GM18508 (cell line): Measurements from ENCODE around the gene SGTB.
"Not testable (repeated sequence)": the region's sequence is repeated elsewhere in the genome, so short reads cannot be mapped to it uniquely, and the experiment has no call there.

Experiments used
- ATAC-seq: cut with Tn5 transposase; IDR thresholded peaks from one replicate; pipeline ENCODE4 v1.9.1; 2021; ENCODE audit warnings: moderate number of reproducible peaks; ENCODE audit not compliant: insufficient read depth, unreplicated experiment

SGTB gene

DNA sequence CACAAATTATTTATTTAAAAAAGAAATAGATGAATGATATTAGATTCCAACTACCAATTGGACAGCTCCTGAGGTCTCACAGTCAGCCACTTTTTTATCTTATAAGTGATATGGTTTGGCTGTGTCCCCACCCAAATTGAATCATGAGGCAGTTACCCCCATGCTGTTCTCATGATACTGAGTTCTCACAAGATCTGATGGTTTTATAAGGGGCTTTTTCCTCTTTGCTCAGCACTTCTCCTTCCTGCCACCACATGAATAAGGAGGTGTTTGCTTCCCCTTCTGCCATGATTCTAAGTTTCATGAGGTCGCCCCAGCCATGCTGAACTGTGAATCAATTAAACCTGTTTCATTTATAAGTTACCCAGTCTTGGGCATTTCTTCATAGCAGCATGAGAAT lies 13.0 kb upstream of the SGTB start:
- ATAC-seq: no peak

DNA sequence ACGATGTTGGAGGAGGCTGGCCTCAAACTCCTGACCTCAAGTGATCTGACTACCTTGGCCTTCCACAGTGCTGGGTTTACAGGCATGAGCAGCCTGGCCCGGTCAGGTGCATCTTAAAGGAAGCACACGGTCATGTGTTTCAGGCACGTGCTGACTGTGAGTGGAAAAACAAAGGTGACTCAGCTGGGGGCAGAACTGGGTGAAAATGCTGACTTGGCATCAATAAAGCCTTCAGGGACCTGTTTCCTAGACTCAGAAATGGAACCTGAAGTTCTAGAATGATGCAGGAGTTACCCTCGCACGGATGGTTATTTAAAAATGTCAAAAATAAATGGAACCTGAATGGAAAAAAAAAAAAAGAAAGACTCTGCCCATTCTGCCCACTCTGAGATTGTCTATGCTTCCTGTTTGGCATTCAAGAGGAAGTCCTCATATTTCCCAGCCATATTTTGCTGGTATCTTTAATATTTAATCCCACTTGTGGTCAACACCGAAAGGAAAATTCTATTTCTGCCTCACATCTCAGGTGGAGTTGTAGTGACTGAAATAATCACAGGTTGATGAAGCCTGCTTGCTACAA lies 12.4 kb upstream of the SGTB start:
- ATAC-seq: not testable (repeated sequence)

DNA sequence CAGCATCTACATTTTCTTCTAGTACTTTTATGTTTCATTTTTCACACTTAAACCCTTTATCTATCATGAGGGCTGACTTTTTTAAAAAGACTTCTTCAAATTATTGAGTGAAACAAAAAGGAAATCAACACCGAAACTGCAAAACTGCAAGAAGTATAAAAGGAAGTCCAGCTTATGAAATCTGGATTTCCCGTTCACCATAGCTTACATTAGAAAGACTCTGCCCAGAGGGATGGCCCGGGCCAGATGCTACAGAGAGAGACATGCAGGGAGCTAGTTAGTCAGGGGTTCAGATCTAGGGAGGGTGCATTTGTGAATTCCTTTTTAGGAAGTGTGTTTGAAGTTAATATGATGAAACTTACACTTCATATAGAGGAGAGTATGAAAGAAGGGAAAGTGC lies 10.1 kb upstream of the SGTB start:
- ATAC-seq: not testable (repeated sequence)

DNA sequence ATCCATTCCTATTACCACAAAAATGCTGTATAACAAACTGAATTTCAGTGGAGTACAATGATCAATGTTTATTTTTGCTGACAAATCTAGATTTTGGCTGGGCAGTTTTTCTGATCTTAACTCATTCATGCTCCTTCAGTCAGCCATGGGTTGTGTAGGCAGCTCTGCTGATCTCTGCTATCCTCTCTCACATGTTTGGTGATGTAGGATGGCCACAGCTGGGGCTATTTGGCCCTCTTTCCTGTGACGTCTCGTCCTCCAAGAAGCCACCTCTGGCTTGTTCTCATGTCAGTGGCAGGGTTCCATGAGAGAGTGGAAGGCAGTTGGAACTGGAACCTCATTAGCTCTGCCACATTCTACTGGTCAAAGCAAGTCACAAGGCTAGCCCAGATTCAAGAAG lies 9.0 kb upstream of the SGTB start:
- ATAC-seq: no peak

DNA sequence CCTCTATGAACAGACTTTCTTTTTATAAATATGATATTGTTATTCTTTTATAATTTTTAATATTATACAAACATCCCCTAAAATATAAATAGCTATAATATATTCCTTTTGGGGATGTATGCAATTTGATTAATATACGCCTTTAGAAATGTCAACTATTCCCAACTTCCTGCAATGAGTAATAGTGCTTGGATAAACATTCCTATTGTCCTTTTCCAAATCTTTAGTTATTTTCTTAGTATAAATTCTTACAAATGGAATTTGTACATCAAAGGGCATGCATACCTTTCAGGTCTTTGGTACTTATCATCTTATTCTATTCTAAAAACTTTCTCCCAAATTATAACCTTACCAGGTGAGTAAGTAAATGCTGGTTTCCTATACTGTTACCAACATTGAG lies 6.3 kb upstream of the SGTB start:
- ATAC-seq: no peak

DNA sequence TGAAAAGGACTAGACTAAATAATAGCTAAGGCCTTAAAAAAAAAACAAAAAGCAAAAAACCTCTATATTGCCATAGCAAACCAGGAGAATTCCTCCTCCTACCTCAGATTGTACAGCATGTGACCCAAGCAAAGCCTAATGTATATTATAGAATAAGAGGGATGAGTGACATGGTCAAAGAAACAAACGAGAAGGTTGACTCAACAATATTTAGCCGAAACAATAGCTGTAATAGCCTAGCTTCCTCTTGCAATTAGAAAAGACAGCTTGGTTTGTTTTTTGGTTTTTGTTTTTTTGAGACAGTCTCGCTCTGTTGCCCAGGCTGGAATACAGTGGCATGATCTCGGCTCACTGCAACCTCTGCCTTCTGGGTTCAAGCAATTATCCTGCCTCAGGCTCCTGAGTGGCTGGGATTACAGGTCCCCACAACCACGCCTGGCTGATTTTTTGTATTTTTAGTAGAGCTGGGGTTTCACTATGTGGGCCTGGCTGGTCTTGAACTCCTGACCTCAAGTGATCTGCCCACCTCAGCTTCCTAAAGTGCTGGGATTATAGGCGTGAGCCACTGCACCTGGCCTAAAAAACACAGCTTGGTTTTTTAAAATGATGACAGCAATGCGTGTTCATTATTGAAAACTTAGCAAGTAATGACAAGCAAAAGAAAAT lies 5.7 kb upstream of the SGTB start:
- ATAC-seq: no peak

DNA sequence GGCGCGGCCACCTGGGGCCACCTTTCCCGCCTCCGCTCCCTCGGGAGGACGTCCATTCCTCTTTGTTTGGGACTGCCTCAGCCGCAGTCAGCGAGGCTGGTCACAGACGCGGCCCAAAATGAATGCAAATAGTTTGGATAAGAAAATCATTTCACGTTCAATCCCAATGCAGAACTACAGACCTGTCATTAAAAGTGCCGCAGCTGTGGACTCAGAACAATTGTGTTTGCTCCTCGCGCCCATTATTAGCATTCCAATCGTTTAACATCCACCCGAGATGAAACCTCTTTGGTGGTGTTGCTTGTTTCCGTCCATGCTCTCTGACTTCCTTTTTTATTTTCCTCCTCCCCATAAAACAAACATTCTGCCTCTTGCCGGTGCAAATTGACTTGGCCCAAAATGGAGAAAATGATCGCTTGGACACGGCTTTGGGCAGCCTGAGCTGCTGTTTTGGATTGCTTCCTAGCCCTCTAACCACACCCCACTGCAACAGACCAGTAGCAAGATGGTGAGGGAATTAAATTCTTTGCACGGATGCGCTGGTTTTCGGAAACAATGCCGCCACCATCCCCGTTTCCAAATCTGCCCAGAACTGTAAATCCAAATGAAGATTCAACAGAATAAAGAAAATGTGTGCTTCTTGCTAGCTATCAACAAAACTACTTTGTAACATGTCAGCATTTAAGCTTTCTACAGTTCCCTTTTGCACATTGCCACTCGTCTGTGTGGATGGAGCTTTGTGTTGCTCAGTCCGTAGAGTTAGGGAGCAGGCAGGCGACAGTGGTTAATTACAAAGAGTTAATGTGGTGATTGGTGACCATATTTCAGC lies 880 bp upstream of the SGTB start:
- ATAC-seq: no peak

DNA sequence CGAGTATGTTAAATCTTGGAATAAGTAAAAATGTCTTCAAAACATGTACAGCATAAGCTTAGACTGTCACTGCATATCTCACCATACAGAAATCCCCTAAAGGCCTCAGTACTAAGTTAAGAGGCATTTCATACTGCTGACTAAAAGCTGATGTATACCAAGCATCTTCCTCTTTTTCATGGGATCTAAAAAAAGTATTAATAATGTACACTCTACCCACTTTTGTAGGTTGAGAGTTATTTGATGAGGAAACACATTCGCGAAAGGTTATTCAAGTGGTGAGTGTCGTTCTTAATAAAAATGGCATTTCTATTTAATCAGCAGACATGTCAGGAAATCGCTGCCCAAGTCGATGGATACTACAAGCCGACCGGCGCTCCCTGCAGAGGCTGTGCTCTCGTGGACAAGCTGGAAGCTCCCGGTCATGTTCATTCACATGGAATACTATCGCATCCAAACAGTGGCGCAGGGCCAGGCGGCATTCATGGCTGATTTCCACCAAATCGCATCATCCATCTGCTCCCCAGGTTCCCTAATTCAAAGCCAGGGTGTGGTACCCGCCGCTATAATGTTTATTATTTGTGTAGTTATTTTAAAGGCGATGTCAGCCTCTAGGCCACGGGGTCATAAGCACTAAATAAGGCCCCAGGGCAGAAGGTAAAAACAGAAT lies 724 bp downstream of the SGTB start:
- no peak for ATAC-seq

DNA sequence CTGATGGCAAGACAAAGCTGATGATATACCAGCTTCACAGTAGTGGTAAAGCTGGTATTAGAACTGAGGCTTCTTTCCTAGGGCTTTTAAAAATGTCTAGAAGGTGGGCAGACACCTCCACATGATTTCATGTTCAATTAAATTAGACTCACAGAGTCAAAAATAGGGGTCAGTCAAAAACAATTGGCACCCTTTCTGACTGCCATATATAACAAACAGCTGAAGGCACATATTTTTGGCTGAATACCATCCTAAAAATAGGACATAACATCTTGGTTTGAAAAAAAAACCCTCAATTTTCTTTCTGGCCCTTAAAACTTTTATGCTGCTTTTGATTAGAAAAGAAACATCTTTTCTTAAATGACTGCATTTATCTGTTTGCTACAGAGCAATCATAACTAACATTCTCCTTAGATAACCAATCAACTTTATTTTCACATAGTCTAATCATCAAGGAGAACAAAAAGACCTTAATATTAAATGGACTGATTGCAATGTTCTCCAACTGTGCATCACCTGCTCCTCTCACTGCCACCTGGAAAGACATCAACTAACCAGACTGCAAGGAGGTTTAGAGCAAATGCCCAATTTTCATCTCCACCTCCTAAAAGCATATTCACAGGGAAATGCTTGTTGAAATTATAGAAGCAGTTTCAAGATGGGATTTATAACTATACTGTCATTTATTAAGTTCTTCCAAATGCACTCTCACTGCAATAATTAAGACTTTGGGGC lies 3.2 kb downstream of the SGTB start:
- ATAC-seq: no peak

DNA sequence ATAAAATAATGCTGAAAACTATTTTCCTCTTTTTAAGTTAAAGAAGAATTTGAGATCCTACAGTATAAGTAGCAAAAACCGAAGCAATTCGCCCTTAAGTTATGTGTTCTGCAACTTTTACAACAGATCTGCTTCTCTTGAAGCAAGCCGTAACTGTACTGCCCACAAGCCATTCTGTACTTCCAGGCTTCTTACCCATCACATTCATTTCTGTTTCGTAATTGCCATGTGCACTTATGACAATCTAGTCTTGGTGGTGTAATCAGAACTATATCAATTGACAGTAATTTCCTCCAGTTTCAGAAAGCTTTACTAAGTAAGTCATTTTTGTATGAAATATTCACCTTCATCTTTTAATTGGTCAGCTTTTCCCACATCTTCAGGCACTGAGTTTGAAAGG lies 13.8 kb downstream of the SGTB start:
- no peak for ATAC-seq

DNA sequence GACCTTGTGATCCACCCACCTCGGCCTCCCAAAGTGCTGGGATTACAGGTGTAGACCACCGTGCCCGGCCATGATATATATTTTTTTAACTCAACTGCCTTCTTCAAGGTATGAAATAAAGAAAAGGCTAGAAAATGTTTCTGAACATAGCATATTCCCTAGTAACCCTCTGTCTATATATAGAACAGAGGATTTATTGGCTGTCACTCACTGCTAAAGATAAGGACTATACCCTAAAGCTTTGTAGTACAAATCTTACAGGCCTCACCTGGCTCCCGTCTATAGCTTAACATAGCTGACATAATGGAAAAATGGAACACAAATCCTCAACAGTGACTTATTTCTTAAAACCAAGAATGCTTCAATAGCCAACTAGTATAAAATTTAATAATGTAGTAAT lies 14.2 kb downstream of the SGTB start:
- ATAC-seq: no peak

DNA sequence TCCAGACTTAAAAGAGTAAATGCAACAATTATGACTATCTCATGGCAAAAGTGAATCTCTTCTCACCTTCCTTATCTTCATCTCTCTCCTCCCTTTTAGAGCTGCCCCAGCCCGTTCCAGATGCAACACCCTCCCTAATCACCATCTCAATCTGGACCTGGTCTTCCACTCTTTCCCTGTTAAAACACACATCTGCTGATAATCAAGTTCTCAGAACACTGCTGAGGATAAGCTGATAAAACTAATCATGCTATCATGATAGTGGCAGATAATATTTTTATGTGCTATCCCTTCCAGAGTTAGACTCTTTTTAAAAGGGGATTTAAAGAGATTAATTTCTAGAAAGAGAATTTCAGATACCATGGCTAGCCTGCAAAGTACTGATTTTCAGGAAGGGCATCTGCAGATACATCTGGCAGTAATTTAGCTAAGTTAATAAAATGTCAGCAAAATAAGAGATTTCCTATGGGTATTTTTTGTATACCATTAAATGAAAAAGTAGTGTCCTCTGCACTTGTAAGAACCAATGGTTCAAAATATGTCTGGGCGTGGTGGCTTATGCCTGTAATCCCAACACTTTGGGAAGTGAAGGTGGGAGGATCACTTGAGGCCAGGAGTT lies 17.2 kb downstream of the SGTB start:
- ATAC-seq: no peak

DNA sequence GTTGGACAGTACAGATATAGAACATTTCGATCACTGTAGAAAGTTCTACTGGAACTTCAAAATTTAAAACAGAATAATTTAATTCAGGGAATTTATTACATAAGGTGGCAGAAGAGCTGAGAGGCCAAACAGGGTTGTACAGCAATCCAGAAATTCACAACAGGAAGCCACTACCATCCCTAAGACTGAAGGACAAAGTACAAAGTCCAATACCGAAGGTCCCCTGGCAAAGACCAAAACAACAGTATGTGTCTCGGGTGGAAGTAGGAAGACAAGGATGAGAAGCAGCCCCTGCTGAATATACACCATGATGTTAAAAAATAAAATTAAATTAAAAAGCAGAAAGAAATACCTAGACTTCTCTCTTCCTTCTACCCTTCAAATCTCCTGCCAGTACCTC lies 19.9 kb downstream of the SGTB start:
- no peak for ATAC-seq

DNA sequence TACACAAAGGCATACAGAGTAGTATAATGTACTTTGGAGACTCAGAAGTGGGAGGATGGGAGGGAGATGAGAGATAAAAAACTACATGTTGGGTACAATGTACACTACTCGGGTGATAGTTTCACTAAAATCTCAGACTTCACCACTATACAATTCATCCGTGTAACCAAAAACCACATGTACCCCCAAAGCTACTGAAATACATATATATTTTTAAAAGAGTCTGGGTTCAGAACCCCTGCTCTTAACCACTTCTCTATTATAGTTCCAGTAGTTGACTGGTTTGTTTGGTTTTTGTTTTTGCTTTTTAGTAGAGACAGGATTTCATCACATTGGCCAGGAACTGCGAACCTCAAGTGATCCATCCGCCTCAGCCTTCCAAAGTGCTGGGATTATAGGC lies 22.6 kb downstream of the SGTB start:
- no peak for ATAC-seq

DNA sequence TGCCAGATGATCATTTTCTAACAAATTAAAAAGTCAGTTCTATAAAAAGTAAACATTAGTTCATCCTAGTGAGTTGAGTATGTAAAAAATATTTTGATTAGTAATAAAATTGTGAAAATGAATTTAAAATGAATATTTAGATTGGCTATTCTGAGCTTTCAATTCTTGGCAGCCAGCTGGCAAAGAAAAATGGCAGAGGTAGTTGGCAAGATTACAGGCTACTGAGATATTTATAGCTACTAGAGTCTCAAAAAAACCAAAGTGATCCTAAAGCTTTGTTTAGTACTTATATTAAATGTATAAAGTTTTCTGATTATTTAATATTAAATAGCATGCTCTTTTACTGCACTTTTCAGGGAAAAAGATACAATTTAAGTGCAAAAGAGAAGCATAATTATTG lies 25.0 kb downstream of the SGTB start:
- ATAC-seq: no peak

DNA sequence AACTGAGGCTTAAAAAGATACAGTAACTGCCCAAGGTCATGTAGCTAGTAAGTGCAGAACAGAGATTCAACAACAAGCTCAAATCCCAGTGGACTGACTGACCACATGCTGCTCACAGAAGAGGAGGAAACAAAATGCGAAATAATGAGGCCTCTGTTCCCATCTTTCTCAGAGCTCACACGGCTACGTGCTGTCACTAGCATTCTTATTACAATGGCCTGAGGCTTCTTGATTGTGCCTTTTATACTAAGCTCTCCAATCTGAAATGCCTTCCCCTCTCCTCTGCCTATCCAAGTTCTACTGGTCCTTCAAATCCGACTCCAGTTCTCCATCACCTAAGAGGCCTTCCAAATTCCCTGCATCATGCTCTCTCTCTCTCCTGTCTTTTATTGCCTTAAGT lies 26.0 kb downstream of the SGTB start:
- ATAC-seq: no peak

DNA sequence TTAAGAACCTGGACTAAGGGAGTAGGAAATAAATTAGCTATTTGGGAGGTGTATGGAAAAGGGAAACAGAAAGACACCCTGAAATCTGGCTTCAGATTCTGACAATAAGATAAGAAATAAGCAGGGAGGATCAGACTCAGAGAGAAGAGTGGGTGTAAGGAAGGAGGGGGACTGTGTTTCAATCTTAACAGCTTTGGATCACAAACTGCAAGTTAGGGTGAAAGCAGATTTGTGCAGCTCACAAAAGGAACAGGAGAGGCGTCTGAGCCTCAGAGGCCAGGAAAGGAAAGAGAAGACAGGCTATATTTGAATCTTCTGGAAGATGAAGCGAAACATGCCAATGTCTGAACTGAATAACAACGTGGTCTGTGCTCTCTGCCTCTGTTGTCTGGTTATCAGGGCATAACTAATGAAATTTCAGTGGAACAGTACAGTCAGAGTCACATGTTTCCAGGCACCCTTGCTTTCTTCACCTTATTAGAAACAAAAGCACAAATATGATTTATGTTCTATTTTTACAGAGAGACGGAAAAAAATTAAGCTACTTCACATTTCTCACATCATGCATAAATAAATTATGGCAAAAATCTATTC lies 26.6 kb downstream of the SGTB start:
- no peak for ATAC-seq

DNA sequence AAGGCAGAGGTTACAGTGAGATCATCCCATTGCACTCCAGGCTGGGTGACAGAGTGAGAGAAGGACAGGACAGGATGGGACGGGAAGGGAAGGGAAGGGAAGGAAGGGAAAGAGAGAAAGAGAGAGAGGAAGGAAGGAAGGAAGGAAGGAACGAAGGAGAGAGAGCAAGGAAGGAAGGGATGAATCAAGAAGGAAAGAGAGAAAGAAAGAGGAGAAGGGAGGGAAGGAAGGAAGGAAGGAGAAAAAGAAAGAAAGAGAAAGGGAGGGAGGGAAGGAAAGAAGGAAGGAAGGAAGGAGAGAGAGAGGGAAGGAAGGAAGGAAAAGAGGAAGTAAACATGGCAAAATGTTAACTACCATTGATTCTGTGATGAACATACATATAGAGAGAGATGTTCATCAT lies 28.8 kb downstream of the SGTB start:
- ATAC-seq: no peak

DNA sequence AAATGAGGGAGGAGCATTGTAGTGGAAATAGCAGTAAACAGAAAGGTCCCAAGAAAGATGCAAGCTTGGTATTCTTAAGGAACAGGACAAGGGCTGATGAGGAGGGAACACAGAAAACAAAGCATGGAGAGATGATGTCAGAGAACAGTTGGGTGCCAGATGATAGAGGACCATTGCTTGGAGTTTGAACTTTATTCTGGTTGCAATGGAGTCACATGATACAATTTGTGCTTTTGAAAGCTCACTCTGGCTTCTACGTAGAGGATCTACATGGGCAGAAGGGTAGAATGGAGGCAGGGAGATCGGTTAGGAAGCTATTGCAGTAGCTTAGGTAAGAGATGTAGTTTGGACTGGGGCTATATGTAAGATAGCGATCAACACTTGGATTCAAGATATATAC lies 39.8 kb downstream of the SGTB start:
- ATAC-seq: no peak

DNA sequence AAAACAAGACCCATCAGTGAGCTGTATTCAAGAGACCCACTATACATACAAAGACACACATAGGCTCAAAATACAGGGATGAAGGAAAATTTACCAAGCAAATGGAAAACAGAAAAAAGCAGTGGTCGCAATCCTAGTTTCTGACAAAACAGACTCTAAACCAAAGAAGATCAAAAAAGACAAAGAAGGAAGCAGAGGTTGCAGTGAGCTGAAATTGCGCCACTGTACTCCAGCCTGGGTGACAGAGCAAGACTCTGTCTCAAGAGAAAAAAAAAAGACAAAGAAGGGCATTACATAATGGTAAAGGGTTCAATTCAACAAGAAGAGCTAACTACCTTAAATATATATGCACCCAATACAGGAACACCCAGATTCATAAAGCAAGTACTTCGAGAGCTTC lies 45.9 kb downstream of the SGTB start:
- ATAC-seq: not testable (repeated sequence)
